ENCODE data around the gene MLC1. TPM values are rescaled to one million over a fixed set of nuclear protein-coding genes. Genes with fewer than 3 reads are reported as not detected.

MLC1 gene
- total RNA-seq, 4 donors from 2014 or later, result 0.07 to 0.13 TPM; not detected in 2

- H3K4me3 ChIP-seq, result no peak overlapping the region
- H3K9me3 ChIP-seq, result no peaks in the 10 kb centered on the region
- H3K27me3 ChIP-seq, result peaks cover 86% of the 10 kb centered on the region
- TF ChIP-seq CTCF (IDR thresholded peaks at IDR 0.05) (no peak), POLR2A (IDR thresholded peaks at IDR 0.05) (no peak), POLR2AphosphoS5 (IDR thresholded peaks at IDR 0.05) (no peak), EP300 (IDR thresholded peaks at IDR 0.05) (no peak)
- H3K4me1 ChIP-seq, result peaks cover 0 to 20% (median 7%) of the 10 kb centered on the region in 3 donors
- no peak for ATAC-seq
- 77% methylated on average over 8 of the region's 28 CpGs; no CpG with 5 or more reads in 1 of the 2 donors for WGBS, 2 donors (ENCODE audit: low coverage in 1 of 2)
- no peaks in the 10 kb centered on the region for H3K36me3 ChIP-seq
- no peak overlapping the region for H3K27ac ChIP-seq
Measured at GRCh38 chr22:50060441-50061140, 24.6 kb downstream of the MLC1 start.

DNA sequence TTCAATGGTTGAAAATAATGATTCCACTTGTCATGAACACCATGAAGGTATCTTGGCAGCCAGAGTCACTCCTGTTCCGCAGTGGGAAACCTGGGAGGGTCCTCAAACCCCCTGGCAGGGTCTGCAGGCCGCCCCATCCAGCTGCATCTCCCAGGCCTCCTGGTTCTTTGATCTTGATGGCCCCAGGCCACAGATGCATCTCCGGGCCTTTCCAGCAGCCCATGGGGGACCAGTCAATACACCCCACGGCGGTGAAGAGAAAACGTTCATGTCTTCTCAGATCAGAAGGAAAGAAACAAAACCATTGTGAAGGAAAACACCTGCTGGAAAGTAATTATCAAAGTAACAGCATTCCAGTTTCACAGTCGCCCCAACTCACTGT lies 25.4 kb downstream of the MLC1 start:
- H3K4me3 ChIP-seq, result no peak overlapping the region
- peaks cover 86% of the 10 kb centered on the region for H3K27me3 ChIP-seq
- no peak overlapping the region for H3K27ac ChIP-seq
- H3K36me3 ChIP-seq, result no peaks in the 10 kb centered on the region
- WGBS, 2 donors (ENCODE audit: low coverage in 1 of 2), result 82% methylated on average over 7 of the region's 7 CpGs; no CpG with 5 or more reads in 1 of the 2 donors
- peaks cover 0 to 20% (median 7%) of the 10 kb centered on the region in 3 donors for H3K4me1 ChIP-seq
- no peak for ATAC-seq
- no peak for TF ChIP-seq POLR2A (IDR thresholded peaks at IDR 0.05)
- no peak for TF ChIP-seq EP300 (IDR thresholded peaks at IDR 0.05)
- no peak for TF ChIP-seq POLR2AphosphoS5 (IDR thresholded peaks at IDR 0.05)
- no peak for TF ChIP-seq CTCF (IDR thresholded peaks at IDR 0.05)
- H3K9me3 ChIP-seq, result no peaks in the 10 kb centered on the region

- Histone ChIP-seq H3K27ac (no peak overlapping the region), H3K9me3 (peaks cover 0 to 3% (median 0%) of the 10 kb centered on the region in 3 donors), H3K4me3 (peak overlapping the region in 1 of 2 donors; percentile 38), H3K4me1 (peaks cover 0 to 20% (median 7%) of the 10 kb centered on the region in 3 donors), H3K36me3 (no peaks in the 10 kb centered on the region), H3K27me3 (peaks cover 85% of the 10 kb centered on the region)
- ATAC-seq, result no peak
- TF ChIP-seq CTCF (IDR thresholded peaks at IDR 0.05), result no peak
- no peak for TF ChIP-seq EP300 (IDR thresholded peaks at IDR 0.05)
- no peak for TF ChIP-seq POLR2A (IDR thresholded peaks at IDR 0.05)
- TF ChIP-seq POLR2AphosphoS5 (IDR thresholded peaks at IDR 0.05), result no peak
- WGBS, 2 donors (ENCODE audit: low coverage in 1 of 2), result 7% methylated on average over 5 to 10 of the region's 31 CpGs
Measured at GRCh38 chr22:50058906-50059880, 26.0 kb downstream of the MLC1 start.

GRCh38 chr22:50058061-50058905 lies 26.9 kb downstream of the MLC1 start, which contains the start of gene TTLL8:
TTLL8 (minus strand) TSS chr22:50058298.
- H3K36me3 ChIP-seq, result no peaks in the 10 kb centered on the region
- H3K4me3 ChIP-seq, result peak within 1 kb of the TSS in 1 of 2 donors; percentile 38
- no peak within 1 kb of the TSS for H3K27ac ChIP-seq
- ATAC-seq, result no peak
- WGBS, 2 donors (ENCODE audit: low coverage in 1 of 2), result no CpG with 5 or more reads among the region's 102 CpGs
- H3K9me3 ChIP-seq, result peaks cover 0 to 13% (median 0%) of the 10 kb centered on the region in 3 donors
- TF ChIP-seq POLR2A (IDR thresholded peaks at IDR 0.05) (no peak), EP300 (IDR thresholded peaks at IDR 0.05) (no peak), POLR2AphosphoS5 (IDR thresholded peaks at IDR 0.05) (no peak), CTCF (IDR thresholded peaks at IDR 0.05) (no peak)
- H3K27me3 ChIP-seq, result peaks cover 79% of the 10 kb centered on the region
- peaks cover 0 to 20% (median 7%) of the 10 kb centered on the region in 3 donors for H3K4me1 ChIP-seq

All from gastroesophageal sphincter (tissue), 4 donors.